GM21576 (cell line): ENCODE data around the gene SOBP.

Source experiments
- ATAC-seq: cut with Tn5 transposase; IDR thresholded peaks from one replicate; pipeline ENCODE4 v1.9.1; 2021; ENCODE audit warnings: mild to moderate bottlenecking, moderate library complexity; ENCODE audit not compliant: unreplicated experiment

Gene SOBP

DNA sequence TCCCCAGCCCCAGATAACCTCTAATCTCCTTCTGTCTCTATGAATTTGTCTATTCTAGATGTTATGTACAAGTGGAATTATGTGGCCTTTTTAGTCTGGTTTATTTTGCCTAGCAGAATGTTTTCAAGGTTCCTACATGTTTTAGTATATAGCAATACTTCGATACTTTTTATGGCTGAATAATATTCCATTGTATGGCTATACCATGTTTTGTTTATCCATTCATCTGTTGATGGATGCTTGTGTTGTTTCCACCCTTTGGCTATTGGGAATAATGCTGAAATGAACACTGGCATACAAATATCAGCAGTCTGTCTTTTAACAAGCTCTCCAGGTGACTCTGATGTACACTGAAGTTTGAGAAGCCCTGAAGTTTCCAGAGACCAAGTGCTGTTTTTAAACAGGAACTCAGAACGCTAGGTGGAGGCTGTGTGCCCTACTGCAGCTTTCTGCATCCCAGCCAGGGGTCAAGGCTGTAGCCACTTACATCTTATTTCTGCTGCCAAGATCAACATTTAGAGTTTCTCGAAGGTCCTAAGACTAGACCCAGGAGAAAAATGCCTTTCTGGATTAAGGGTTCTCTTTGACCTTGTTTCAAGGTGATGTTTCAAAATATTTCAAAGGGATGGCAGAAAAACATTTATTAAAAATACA lies 123.0 kb downstream of the SOBP start:
- ATAC-seq, result no peak

GRCh38 chr6:107613651-107614379 lies 123.9 kb downstream of the SOBP start:
- ATAC-seq, result no peak

DNA sequence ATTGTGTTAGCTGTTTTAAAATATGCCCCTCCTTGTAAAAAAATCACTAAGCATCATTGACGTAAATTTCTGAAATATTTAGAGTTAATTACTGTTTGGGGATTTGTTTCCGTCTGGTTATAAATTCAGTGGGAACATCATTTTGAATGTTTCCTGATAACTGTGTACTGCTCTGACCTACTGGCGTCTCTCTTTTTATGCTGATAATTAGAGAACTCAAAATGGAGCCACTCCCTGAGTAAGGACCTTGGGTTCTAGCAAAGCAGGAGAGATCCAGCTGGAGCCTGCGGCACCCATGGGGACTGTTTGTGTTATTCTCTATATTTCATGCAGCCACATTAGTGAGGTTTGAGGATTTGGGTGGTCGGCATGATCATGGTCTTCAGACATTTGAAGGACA lies 124.9 kb downstream of the SOBP start:
- ATAC-seq, result no peak

- ATAC-seq, result no peak
Measured at GRCh38 chr6:107616775-107617174, 126.9 kb downstream of the SOBP start.

DNA sequence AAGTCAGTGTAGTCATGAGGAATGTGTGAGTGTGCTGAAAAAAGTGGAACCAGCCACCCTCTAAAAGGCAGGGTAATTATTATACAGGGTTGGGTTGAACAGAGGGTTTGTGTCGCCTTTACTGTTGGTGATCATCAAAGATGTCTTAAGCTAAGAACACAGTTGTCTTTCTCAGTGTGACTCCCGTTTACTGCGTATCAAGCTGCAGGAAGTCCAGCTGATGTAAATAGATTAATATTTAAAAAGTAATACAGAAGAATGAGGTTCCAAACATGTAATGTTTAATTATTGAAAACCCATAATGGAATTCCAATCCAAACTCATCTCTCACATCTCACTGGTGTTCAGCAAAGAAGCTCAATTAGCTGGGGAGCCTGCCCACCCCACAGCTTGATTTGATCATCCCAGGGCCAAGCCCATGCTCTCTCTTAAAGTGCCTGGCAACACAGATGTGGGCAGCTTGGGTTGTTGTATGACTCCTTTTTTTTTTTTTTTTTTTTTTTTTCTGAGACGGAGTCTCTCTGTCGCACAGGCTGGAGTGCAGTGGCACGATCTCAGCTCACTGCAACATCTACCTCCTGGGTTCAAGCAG lies 127.5 kb downstream of the SOBP start:
- ATAC-seq, result no peak

DNA sequence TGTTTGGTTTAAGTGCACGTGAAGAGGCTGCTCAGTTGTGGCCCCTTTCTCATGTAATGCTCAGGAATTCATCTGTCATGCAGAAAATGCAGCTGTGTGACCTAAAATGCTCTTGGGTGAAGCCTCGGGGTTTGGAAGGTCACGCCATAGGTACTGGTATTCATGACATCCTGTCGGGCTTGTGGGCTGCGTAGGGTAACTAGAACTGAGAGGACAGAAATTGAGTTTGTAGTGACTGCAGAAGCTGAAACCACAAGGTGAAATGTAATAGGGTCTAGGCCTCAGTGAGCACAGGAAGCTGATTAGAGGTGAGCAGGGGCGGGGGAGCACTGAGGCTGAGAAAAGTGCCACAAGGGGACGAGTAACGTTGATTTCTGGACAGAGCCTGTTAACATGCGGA lies 128.8 kb downstream of the SOBP start:
- peak; percentile 99 for ATAC-seq

- ATAC-seq, result no peak
Measured at GRCh38 chr6:107620732-107621131, 130.8 kb downstream of the SOBP start.

GRCh38 chr6:107621229-107621937 lies 131.5 kb downstream of the SOBP start:
- no peak for ATAC-seq

GRCh38 chr6:107622269-107622668 lies 132.4 kb downstream of the SOBP start:
- ATAC-seq, result no peak

DNA sequence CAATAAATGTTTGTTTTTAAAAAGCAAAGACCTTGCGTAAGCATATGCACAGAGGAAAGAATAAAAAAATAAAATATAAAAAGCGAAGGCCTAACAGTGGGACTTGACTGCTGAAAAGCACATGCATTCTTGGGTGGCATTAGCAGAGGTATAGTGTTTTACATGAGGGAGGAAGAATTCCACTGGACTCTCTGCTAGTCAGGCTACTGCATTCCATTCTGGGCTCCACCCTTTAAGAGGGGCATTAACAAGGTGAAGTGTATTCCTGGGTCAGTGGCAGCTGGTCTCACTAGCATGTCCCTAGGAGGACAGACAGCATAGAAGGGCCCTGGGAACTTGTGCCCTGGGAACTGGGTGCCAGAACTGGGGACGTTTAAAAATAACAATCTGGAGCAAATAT lies 134.1 kb downstream of the SOBP start:
- ATAC-seq, result no peak

DNA sequence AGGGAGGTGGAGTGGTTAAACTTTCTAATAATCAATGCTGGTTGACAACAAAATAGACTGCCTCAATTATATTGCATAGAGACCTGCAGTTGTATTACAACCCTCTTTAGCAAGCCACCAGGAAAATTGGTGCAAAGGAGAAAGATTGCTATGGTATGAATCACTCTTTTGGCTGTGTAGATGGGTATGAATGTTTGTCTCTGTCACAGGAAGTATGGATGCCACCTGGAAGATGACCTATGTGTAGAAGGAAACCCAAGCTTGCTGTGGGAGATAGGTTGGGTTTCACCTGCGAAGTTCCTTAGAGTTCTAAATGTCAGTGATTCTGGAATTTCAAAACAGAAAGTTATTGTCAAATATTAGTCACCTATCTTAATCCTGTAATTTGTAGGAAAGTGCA lies 134.6 kb downstream of the SOBP start:
- ATAC-seq, result no peak

DNA sequence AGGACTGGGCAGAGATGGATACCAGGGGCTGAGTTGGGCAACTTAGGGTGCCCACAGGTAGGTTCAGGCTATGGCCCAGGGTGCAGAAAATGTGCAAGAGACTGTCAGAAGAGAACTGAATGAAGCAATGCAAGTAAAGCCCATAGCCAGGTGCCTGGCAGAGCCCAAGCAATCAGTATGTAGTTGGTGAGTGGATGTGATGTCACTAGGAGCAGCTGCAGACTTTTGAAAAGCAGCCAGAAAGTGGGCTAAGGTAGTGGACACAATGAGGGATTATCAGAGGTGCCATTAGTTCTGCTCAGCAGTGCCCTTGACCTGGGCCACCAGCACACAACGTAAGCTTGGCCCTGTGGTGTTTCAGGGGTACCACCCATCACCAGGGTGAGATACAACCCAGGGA lies 135.3 kb downstream of the SOBP start:
- no peak for ATAC-seq

DNA sequence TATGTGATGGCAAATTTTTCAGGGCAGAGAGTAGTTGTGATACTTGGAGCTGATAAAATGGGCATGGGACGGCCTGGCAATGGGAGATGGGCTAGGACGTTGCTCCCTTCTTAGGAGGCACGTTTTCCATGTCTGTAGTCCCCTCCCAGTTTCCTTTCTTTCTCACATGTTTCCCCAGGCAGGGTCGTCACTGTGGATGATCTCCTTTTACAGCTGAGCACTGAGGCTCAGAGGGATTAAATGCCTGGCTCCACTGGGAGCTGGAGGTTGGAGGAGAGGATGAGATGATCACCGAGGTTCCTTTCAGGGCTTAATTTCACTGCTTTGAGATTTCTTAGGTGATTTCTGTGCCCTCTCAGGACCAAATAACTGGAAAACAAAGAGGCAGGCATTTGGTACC lies 136.7 kb downstream of the SOBP start:
- no peak for ATAC-seq

GRCh38 chr6:107627969-107628368 lies 138.1 kb downstream of the SOBP start:
- no peak for ATAC-seq

GRCh38 chr6:107628878-107629277 lies 139.0 kb downstream of the SOBP start:
- ATAC-seq, result no peak

DNA sequence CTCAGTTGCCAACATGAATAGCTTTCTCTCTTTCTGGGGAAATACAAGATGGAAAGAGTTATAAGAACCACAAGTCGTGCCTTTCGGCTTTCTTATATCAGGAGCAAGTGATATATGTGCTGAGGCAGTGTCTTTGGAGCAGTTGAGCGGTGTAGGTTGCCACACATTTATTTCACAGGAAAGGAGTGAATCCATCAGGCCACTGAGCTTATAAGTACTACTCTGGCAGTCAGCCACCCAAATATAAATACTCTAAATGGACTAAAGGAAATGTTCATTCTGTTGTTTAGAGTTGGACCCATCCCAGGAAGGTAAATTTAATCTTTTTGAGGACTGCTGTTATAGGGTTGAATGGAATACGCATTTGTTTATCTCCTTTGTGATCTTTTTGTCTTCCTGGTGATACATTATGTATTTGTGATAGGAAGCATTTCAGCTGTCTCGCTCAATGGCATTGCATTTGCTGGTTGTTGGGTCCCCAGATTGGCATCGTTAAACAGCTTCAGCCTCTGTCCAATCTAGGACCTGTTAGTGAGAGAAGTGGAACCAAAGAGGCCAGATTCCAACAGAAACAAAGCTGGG lies 139.7 kb downstream of the SOBP start:
- no peak for ATAC-seq

- no peak for ATAC-seq
Measured at GRCh38 chr6:107630348-107630977, 140.5 kb downstream of the SOBP start.

DNA sequence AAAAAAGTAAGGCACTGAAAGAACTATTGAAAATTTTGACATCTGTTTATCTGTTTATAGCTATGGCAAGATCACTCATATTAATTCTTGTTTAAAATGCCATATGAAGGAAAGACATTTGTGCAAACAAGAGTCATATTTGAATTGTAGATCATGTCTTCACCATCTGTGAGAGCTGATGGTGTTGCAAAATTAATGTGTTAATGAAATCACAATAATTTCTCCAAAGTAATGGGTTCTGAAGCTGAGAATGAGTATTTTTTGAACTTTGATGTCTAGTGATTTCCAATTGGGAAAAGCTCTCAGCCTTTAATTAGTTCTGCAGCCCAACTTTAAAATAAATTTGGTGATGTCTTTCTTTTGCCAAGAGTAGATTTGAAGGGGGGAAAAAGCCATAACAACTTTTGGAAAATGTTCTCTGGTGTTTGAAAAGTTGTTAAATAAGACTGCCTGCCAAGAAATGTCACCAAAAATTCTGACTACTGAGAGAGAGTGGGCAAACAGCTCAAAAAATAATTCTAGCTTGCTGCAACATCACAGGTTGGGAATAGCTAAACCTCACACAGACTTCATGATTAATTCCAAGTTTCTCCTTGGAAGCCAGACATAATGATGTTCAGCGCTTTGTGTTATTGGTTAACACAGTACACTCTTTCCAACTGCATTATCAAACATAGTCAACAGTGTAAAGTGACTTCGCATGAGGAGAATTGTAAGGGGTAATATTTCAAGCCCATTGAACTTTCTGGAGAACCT lies 142.6 kb downstream of the SOBP start:
- ATAC-seq, result no peak

DNA sequence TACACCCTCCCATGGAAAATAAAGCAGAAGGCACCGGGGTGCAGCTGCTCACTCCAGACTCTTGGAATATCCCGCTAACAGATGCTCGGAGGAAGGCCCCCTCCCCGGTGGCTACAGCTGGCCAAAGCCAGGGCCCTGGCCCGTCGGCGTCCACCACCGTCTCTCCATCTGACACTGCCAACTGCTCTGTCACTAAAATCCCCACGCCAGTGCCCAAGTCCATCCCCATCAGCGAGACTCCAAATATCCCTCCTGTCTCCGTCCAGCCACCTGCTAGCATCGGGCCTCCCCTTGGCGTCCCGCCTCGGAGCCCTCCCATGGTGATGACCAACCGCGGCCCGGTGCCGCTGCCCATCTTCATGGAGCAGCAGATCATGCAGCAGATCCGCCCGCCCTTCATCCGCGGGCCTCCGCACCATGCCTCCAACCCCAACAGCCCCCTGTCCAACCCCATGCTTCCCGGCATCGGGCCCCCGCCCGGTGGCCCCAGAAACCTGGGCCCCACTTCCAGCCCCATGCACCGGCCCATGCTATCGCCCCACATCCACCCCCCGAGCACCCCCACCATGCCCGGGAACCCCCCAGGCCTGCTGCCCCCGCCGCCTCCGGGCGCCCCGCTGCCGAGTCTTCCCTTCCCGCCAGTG lies 143.9 kb downstream of the SOBP start:
- no peak for ATAC-seq
